Fibroblast of lung (primary cell): ENCODE data around the gene FMNL2.

ENCODE experiments used
- EZH2 ChIP-seq: IDR thresholded peaks from 2 replicates; pipeline ENCODE4 v1.5.1; 2012; ENCODE audit warnings: low read length, control low read depth, mild to moderate bottlenecking; ENCODE audit errors: missing control alignments
- TF ChIP-seq, protein P1 (sequence below), 2 donors: IDR thresholded peaks in 1 of 2; conservative IDR thresholded peaks in 1 of 2; 1 replicate in 1 of 2; 2 replicates in 1 of 2; pipeline ENCODE4 v1.5.1; 2011 to 2012; ENCODE audit warnings: low read length in 2 of 2, control low read depth in 1 of 2, inconsistent platforms in 1 of 2, low read depth in 1 of 2, mild to moderate bottlenecking in 1 of 2

DNA sequence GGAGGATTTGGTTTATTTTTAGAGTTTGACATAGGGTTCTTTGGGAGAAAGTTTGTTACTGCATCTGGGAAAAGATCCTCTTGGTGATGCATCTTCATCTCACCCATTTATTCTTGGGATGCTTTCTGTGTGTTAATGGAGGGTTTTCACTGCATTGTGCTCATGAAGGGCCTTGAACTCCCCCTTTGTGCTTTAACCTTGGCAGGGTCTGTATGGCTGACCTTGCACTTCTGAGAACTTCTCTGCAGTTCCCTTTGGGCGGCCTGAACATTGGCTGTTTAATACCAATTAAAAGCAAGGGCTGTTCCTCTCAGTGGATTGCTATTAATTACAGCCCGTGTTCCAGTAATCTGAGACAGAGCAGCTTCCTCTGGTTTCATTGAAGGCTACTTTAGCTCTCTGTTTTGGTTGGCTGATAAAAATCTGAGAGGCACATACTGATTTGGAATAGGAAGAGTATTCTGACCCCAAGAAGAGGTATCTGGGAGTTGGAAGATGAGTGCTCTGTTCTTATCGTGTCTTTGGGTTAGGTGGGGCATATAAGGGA, 37.5 kb downstream of the FMNL2 start:
- TF ChIP-seq, protein P1, sequence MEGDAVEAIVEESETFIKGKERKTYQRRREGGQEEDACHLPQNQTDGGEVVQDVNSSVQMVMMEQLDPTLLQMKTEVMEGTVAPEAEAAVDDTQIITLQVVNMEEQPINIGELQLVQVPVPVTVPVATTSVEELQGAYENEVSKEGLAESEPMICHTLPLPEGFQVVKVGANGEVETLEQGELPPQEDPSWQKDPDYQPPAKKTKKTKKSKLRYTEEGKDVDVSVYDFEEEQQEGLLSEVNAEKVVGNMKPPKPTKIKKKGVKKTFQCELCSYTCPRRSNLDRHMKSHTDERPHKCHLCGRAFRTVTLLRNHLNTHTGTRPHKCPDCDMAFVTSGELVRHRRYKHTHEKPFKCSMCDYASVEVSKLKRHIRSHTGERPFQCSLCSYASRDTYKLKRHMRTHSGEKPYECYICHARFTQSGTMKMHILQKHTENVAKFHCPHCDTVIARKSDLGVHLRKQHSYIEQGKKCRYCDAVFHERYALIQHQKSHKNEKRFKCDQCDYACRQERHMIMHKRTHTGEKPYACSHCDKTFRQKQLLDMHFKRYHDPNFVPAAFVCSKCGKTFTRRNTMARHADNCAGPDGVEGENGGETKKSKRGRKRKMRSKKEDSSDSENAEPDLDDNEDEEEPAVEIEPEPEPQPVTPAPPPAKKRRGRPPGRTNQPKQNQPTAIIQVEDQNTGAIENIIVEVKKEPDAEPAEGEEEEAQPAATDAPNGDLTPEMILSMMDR (conservative IDR thresholded peaks at IDR 0.05 in 1 of 2, IDR thresholded peaks at IDR 0.05 in 1 of 2; ENCODE audit: low read depth in 1 of 2, low read length in 2 of 2), result no peak
- no peak for TF ChIP-seq EZH2
